ENCODE data around the gene GRPEL1. TPM values are rescaled to one million over a fixed set of nuclear protein-coding genes. Genes with fewer than 3 reads are reported as not detected.

GRPEL1 gene
- total RNA-seq, 4 donors from 2014 or later = 20.8 to 24.0 (median 21.6) TPM

DNA sequence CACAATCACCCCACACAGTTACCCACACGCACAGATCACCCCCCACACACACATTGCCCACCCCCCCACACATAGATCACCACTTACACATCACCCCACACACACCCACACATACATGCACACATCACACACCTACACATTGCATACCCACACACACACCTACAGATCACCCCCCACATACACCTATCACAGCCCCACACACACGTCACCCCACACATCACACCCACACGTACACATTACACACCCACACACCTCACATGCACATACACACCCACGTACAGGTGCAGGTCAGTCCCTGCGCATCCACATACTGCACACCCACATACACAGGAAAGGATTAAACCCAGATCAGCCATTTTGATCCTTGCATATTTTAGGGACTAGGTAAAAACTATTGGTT, 40.0 kb downstream of the GRPEL1 start:
- WGBS, 2 donors = 80 to 91% methylated on average over 5 of the region's 5 CpGs
- no peak overlapping the region for H3K4me3 ChIP-seq (ENCODE audit: low read depth, poor library complexity, severe bottlenecking)
- TF ChIP-seq POLR2A (IDR thresholded peaks at IDR 0.05) = no peak
- TF ChIP-seq, protein P1, sequence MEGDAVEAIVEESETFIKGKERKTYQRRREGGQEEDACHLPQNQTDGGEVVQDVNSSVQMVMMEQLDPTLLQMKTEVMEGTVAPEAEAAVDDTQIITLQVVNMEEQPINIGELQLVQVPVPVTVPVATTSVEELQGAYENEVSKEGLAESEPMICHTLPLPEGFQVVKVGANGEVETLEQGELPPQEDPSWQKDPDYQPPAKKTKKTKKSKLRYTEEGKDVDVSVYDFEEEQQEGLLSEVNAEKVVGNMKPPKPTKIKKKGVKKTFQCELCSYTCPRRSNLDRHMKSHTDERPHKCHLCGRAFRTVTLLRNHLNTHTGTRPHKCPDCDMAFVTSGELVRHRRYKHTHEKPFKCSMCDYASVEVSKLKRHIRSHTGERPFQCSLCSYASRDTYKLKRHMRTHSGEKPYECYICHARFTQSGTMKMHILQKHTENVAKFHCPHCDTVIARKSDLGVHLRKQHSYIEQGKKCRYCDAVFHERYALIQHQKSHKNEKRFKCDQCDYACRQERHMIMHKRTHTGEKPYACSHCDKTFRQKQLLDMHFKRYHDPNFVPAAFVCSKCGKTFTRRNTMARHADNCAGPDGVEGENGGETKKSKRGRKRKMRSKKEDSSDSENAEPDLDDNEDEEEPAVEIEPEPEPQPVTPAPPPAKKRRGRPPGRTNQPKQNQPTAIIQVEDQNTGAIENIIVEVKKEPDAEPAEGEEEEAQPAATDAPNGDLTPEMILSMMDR (IDR thresholded peaks at IDR 0.05) = no peak
- DNase-seq (ENCODE audit: low spot score in 2 of 2) = no peak
- intact Hi-C loops (cut with DNase I; ENCODE audit: low total_unique reads) = no loop called here

DNA sequence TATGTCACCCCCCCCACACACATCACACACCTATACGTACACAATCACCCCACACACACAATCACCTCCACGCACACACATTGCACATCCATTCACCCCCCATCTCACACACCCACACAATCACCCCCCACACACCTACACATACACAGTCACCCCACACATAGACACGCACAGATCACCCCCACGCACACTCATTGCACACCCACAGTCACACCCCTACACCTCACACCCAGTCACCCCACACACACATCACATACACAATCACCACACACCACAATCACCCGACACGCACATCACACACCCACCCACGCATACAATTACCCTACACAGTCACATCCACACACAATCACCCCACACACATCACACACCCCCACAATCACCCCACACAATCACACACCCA, 40.6 kb downstream of the GRPEL1 start:
- no peak overlapping the region for H3K4me3 ChIP-seq (ENCODE audit: low read depth, poor library complexity, severe bottlenecking)
- WGBS, 2 donors = 94 to 96% methylated on average over 7 of the region's 7 CpGs
- intact Hi-C loops (cut with DNase I; ENCODE audit: low total_unique reads) = no loop called here
- DNase-seq (ENCODE audit: low spot score in 2 of 2) = no peak
- TF ChIP-seq, protein P1 (IDR thresholded peaks at IDR 0.05) = no peak
- TF ChIP-seq POLR2A (IDR thresholded peaks at IDR 0.05) = no peak

DNA sequence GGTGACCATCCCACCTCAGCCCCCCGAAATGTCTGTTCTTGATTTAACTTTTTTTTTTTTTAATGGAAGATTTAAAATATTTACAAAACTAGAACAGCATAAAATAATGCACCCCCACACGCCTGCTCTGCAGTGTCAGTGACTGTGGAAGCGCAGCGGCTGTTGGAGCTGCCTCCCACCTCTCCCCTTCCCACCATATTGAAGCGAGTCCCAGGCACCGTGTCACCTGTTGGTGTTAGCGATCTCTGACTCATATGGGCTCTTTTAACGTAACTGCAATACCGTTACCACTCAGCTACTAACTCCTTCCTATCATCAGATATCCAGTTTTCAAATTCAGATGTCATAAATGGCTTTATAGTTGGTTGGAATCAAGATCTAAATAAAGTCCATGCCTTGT, 41.8 kb downstream of the GRPEL1 start:
- no peak for TF ChIP-seq POLR2A (IDR thresholded peaks at IDR 0.05)
- TF ChIP-seq, protein P1 (IDR thresholded peaks at IDR 0.05) = no peak
- no peak for DNase-seq (ENCODE audit: low spot score in 2 of 2)
- intact Hi-C loops (cut with DNase I; ENCODE audit: low total_unique reads) = no loop called here
- H3K4me3 ChIP-seq (ENCODE audit: low read depth, poor library complexity, severe bottlenecking) = no peak overlapping the region
- WGBS, 2 donors = 89 to 90% methylated on average over 9 of the region's 9 CpGs

DNA sequence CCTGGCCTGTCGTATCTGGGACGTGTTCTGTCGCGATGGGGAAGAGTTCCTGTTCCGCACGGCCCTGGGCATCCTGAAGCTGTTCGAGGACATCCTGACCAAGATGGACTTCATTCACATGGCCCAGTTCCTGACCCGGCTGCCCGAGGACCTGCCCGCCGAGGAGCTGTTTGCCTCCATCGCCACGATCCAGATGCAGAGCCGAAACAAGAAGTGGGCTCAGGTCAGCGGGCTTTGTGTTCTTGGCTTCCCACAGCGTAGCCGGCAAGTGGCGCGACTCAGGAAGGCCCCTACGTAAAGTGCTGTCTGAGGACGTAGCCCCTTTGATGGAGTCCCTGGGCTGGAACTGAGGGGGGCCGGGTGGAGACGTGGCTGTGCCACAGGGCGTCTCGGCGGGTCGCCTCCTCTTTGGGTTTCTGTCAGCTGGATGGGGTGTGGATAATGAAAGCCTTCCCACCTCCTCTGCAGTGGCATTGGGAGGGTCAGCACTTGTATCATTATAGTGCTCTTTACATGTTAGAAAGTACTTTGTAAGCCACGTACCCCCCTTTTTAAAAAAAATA, 42.7 kb downstream of the GRPEL1 start:
- 88 to 89% methylated on average over 28 of the region's 28 CpGs for WGBS, 2 donors
- intact Hi-C loops (cut with DNase I; ENCODE audit: low total_unique reads) = no loop called here
- H3K4me3 ChIP-seq (ENCODE audit: low read depth, poor library complexity, severe bottlenecking) = no peak overlapping the region
- no peak for DNase-seq (ENCODE audit: low spot score in 2 of 2)
- TF ChIP-seq, protein P1 (IDR thresholded peaks at IDR 0.05) = no peak
- TF ChIP-seq POLR2A (IDR thresholded peaks at IDR 0.05) = no peak

DNA sequence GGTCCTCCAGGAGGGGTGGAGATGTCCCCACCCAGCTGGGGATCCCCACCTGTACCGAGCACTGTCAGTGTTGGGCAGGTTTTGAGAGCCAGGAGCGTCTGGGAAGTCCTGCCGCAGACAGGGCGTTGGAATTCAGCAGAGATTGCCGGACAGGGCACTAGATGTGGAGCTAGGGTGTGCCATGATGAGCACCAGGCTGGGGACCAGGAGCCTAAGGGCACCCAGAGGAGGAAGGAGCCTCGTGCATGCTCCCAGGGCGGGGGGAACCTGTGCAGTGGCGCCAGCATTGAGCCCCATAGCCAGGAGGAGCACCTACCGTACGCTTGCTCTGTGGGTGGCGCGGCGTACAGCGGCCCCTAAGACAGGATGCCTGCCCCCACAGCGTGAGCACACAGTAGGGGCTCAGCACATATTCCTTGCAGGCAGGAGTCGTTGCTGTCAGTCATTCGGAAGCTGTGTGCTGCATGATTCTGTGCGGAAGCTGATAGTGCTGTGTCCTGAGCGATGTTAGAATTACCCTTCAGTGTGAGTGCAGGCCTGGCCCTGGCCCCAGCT, 43.5 kb downstream of the GRPEL1 start:
- DNase-seq (ENCODE audit: low spot score in 2 of 2) = no peak
- H3K4me3 ChIP-seq (ENCODE audit: low read depth, poor library complexity, severe bottlenecking) = no peak overlapping the region
- intact Hi-C loops (cut with DNase I; ENCODE audit: low total_unique reads) = no loop called here
- 86% methylated on average over 17 to 19 of the region's 19 CpGs for WGBS, 2 donors
- TF ChIP-seq, protein P1 (IDR thresholded peaks at IDR 0.05) = no peak
- no peak for TF ChIP-seq POLR2A (IDR thresholded peaks at IDR 0.05)

DNA sequence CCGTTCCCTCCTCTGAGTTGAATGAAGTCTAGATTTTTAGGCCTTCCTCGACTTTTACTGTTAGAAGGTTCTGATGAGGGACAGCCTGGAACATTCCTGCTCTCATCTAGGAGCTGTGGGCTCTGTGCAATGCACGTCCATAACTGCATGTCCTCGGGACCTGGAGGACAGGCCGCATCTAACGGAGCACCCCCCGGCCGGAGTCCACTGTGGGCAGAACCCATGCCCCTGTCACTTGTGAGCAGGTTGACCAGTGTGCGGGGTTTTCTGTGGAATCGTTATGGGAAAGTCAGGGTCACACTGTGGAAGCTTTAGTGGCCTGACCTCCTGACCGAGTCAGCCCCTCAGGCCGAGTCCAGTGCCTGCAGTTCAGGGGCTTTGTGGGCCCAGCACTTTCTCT, 44.0 kb downstream of the GRPEL1 start:
- no peak for DNase-seq (ENCODE audit: low spot score in 2 of 2)
- TF ChIP-seq POLR2A (IDR thresholded peaks at IDR 0.05) = no peak
- TF ChIP-seq, protein P1 (IDR thresholded peaks at IDR 0.05) = no peak
- intact Hi-C loops (cut with DNase I; ENCODE audit: low total_unique reads) = no loop called here
- 93 to 98% methylated on average over 11 to 12 of the region's 12 CpGs for WGBS, 2 donors
- no peak overlapping the region for H3K4me3 ChIP-seq (ENCODE audit: low read depth, poor library complexity, severe bottlenecking)

All from lower leg skin (tissue), 4 donors.